CD4-positive, alpha-beta T cell treated with Interleukin-12 subunit alpha and Interleukin-12 subunit beta, for 1 hour (primary cell): ENCODE measurements around the gene OR56A3.

Source experiments
- DNase-seq: peaks from one replicate; pipeline ENCODE4 v3.0.0-alpha.2; 2020

Gene OR56A3

DNA sequence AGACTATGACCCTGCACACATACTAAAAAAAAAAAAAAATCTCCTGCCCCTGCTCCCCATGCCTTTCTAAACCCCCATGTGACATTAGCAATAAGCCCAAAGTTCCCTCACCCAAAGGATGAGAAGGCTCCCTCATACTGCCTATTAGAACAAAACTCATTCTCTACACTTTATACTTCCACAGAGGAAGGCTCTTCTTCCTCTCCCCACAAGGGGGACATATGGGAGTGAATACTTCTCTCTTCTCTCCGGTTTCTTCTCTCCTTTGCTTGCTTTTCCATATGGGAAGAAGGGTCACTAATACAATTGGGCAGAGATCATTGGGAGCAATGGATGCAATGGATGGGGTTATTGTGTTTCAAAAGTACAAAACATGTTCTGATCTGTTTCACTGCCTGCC is 41.4 kb downstream of the OR56A3 start:
- DNase-seq: no peak

DNA sequence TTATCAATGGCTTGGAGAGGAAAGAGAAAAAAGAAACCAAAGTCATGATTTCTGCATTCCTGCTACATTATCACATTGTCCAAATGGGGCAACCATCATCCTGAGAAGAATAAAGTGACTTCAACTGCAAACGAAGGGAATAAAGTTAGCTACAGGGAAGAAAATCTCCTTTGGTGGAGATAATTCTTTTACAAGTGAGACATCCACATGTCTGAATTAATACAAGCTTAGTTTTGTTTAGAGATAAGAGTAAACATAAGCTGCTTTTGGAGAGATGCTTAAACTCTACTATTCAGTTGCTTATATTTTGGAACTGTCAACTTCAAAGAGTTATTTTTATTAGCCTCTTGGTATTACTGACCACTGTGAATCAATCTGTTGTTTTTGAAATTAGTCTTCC is 44.8 kb downstream of the OR56A3 start, which contains the start of gene OR52L1:
OR52L1 (minus strand) TSS at position 101 of the 400 bp plus-strand sequence; CDS start at position 46, 55 bp downstream.
- DNase-seq: no peak

DNA sequence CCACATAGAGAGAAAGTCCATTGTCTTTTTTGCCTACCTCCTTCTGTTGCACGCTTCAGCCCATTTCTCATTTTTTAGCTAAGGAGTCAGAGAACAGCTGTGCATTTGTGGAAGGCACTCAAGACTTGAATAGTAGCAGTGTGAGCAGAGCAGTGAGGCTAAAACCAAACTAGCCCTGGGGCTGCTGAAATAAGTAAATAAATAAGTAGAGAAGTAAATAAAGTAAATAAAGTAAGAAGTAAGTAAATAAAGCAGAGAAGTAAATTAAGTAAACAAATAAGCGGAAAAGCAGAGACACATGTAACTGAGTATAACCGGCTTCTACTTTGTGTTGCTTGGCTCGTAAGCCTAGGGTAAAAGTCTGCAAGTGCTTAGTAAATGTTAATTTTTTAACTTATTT is 47.2 kb downstream of the OR56A3 start:
- no peak for DNase-seq

DNA sequence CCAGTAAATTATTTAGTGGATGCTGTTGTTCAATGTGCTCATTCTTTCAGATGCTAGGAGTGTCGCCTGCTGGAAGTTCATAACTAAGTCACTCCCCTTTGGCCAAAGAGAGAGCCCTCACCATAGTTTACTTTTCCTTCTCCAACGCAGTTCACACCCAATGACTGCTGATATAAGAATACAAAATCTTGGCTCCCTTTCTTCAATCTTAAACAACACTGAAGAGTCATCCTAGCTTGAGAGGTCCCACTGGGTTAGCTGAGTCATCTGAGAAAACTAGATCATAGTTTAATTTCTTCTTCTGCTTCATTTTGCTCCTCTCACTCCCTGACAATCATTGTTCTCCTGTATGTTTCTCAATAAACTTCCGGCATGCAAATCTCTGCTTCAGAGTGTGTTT is 50.1 kb downstream of the OR56A3 start:
- DNase-seq: no peak

DNA sequence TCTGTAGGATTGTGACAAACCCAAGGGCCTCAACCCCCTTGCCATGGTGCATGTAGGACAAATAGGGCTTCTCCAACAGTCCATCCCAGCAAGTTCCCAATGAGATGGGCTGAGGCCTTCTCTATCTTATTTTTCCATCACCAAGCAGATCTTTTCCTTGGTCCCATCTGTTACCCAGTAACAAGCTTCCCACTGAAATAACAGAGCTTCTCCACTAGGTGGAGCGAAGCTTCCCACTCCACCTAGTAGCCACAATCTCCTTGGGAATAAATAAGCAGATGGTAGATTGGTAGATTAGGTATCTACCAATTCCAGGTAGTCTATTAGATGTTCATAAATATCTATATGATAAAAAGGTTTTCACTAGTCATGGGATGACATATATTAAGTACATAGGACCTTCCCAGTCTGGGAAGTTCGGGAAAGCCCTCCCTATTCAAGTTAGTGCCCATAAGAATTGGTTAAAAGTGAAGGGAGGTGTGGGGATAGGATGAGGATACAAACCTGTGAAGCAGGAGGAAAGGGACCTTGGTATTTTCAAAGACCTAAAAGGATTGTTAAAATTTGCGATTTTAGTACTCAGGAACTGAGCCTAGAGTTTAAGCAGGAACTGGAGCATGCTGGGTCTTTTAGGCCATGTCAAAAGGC is 50.7 kb downstream of the OR56A3 start:
- DNase-seq: no peak

DNA sequence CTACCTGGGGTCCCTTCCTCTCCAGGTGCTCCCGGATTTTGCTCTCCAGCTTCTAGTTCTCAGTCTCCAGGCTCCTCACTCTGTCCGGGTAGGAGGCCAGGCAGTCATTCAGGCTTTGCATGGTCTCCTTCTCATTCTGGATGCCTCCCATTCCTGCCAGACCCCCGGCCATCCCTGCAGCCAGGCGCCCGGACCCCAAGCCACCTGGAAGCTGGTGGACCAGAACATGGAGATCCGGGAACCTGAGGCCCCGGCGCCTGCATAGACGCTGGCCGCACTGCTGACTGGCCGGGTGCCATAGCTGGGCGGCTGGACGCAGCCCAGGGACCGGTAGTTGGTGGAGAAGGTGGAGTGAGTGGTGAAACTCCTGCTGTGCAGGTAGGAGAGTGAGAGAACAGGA is 52.7 kb downstream of the OR56A3 start:
- DNase-seq: no peak
